K562 (cell line): Measurements from ENCODE around the gene ZNF747. TPM values are rescaled to one million over a fixed set of nuclear protein-coding genes. Genes with fewer than 3 reads are reported as not detected.

ENCODE experiments used
- CHD4 ChIP-seq: fragments of 200-600 bp; sonication (generic); IDR thresholded peaks from 3 replicates; pipeline ENCODE4 v1.6.1; 2012; ENCODE audit warnings: low read depth, mild to moderate bottlenecking, mixed read lengths, low read length, inconsistent platforms; ENCODE audit not compliant: insufficient read depth, insufficient replicate concordance, poor library complexity, severe bottlenecking
- FOXA1 ChIP-seq: fragments of 450-650 bp; IDR thresholded peaks from 2 replicates; pipeline ENCODE4 v1.6.1; 2016; ENCODE audit warnings: mild to moderate bottlenecking, borderline replicate concordance
- KHSRP ChIP-seq: fragments of 450-650 bp; IDR thresholded peaks from 2 replicates; pipeline ENCODE4 v1.6.1; 2017
- MAFK ChIP-seq: IDR thresholded peaks from 2 replicates; pipeline ENCODE4 v1.6.1; 2011; ENCODE audit warnings: low read length, improper control_type of control experiment
- MBD1 ChIP-seq: fragments of 250-450 bp; sonication (Bioruptor Pico); IDR thresholded peaks from 2 replicates; pipeline ENCODE4 v1.8.0; 2022; ENCODE audit warnings: inconsistent platforms
- MED1 ChIP-seq: sonication (generic); formaldehyde crosslinking; IDR thresholded peaks from 2 replicates; pipeline ENCODE4 v1.8.1; 2023; ENCODE audit warnings: missing genetic modification reagents, borderline replicate concordance
- MYNN ChIP-seq, 2 experiments: sonication (generic); formaldehyde crosslinking in 1 of 2; IDR thresholded peaks; 2 replicates each; pipeline versions ENCODE4 v1.5.0 to v1.6.1; 2016 to 2020; ENCODE audit warnings: antibody characterized with exemption in 1 of 2, missing genetic modification reagents in 1 of 2
- NCOA6 ChIP-seq: fragments of 450-650 bp; IDR thresholded peaks from 2 replicates; pipeline ENCODE4 v1.6.1; 2017; ENCODE audit warnings: mild to moderate bottlenecking
- POLR2AphosphoS5 ChIP-seq: IDR thresholded peaks from 2 replicates; pipeline ENCODE4 v1.6.1; 2011; ENCODE audit warnings: mild to moderate bottlenecking, low read depth, low read length, moderate library complexity; ENCODE audit not compliant: control insufficient read depth, insufficient read depth
- PRPF4 ChIP-seq: fragments of 200-400 bp; formaldehyde crosslinking; IDR thresholded peaks from one replicate; pipeline ENCODE4 v1.6.1; 2017; ENCODE audit warnings: low read length, low read depth, mild to moderate bottlenecking; ENCODE audit not compliant: insufficient read depth, poor library complexity, severe bottlenecking
- RBM17 ChIP-seq: fragments of 200-400 bp; formaldehyde crosslinking; IDR thresholded peaks from 2 replicates; pipeline ENCODE4 v1.6.1; 2017; ENCODE audit warnings: low read depth, mild to moderate bottlenecking, low read length, borderline replicate concordance
- RBM34 ChIP-seq: fragments of 200-400 bp; formaldehyde crosslinking; IDR thresholded peaks from 2 replicates; pipeline ENCODE4 v1.6.1; 2018; ENCODE audit warnings: low read length, borderline replicate concordance; ENCODE audit not compliant: insufficient read depth
- RBM39 ChIP-seq: fragments of 200-400 bp; formaldehyde crosslinking; optimal IDR thresholded peaks from 2 replicates; pipeline ENCODE3; 2018; ENCODE audit warnings: low read depth, low read length
- RFX5 ChIP-seq: IDR thresholded peaks from 2 replicates; pipeline ENCODE4 v1.6.1; 2011; ENCODE audit warnings: low read depth, mild to moderate bottlenecking, improper control_type of control experiment, low read length
- SAP30 ChIP-seq: fragments of 200-600 bp; sonication (generic); IDR thresholded peaks from 2 replicates; pipeline ENCODE4 v1.6.1; 2012; ENCODE audit warnings: borderline replicate concordance, low read depth, mild to moderate bottlenecking, moderate library complexity, low read length, control low read depth, inconsistent platforms; ENCODE audit not compliant: insufficient read depth, poor library complexity, severe bottlenecking
- ZFP36 ChIP-seq: fragments of 150-350 bp; IDR thresholded peaks from 2 replicates; pipeline ENCODE4 v1.6.1; 2018; ENCODE audit warnings: low read length, low read depth; ENCODE audit not compliant: partially characterized antibody
- ZKSCAN1 ChIP-seq: fragments of 150-350 bp; IDR thresholded peaks from 2 replicates; pipeline ENCODE4 v1.6.1; 2016; ENCODE audit warnings: low read depth, low read length
- ZNF57 ChIP-seq: fragments of 450-650 bp; formaldehyde crosslinking; IDR thresholded peaks from 2 replicates; pipeline ENCODE4 v1.4.0; 2020; ENCODE audit warnings: mild to moderate bottlenecking, moderate library complexity
- ZNF583 ChIP-seq: fragments of 250-450 bp; sonication (Bioruptor Pico); IDR thresholded peaks from 2 replicates; pipeline ENCODE4 v1.4.0; 2020
- ZNF717 ChIP-seq: fragments of 250-450 bp; sonication (Bioruptor Pico); IDR thresholded peaks from 2 replicates; pipeline ENCODE4 v1.5.0; 2021
- polyA plus RNA-seq, 8 experiments: library from polyadenylated mRNA; depleted of rRNA in 4 of 8; stranded (reverse) in 5 of 8; unstranded in 3 of 8; fragments of >200 nt; fragmentation: Nextera tagmentation in 2 of 8; fragmentation: Illumina TruSeq in 1 of 8; extraction: Ambion mirVana in 2 of 8; extraction: Trizol in 1 of 8; gene quantifications; 2 replicates each; pipeline versions ENCODE4 v1.2.1 to v1.2.3, GENCODE V29; 2011 to 2014; ENCODE audit warnings: inconsistent platforms in 1 of 8, missing spikeins in 1 of 8
- total RNA-seq, 7 experiments: library from RNA; depleted of rRNA in 6 of 7; stranded (reverse); fragments of >200 nt in 6 of 7; fragmentation: Illumina TruSeq in 2 of 7; extraction: Trizol in 2 of 7; gene quantifications; 2 replicates each; pipeline versions ENCODE4 v1.2.1 to v1.2.3, GENCODE V29; 2011 to 2021; ENCODE audit warnings: low replicate concordance in 1 of 7
- TF ChIP-seq, protein P1 (sequence below): sonication (generic); formaldehyde crosslinking; IDR thresholded peaks from 2 replicates; pipeline ENCODE4 v1.8.1; 2023; ENCODE audit warnings: missing genetic modification reagents, mild to moderate bottlenecking, borderline replicate concordance

ZNF747 gene
- total and polyA plus RNA-seq, 9 of the 15 experiments (the other 6 are each of a cell fraction or from before 2014, with no cell fraction given) = 0.14 to 3.3 (median 1.5) TPM

- TF ChIP-seq CHD4 (no peak), ZFP36 (no peak), RBM39 (no peak), FOXA1 (no peak), RFX5 (no peak), ZNF583 (CRISPR knock-in tag) (no peak), KHSRP (no peak), SAP30 (no peak), ZKSCAN1 (no peak), RBM17 (no peak), ZNF717 (CRISPR knock-in tag) (no peak), RBM34 (no peak), ZNF57 (CRISPR knock-in tag) (no peak), NCOA6 (no peak), MAFK (no peak), PRPF4 (no peak), MBD1 (CRISPR knock-in tag) (no peak), MYNN (IDR thresholded peaks at IDR 0.05) (no peak), MYNN (CRISPR knock-in tag; IDR thresholded peaks at IDR 0.05) (no peak), MED1 (no peak), POLR2AphosphoS5 (peak; percentile 48; the same call in 1 of the 2 replicates)
- TF ChIP-seq, protein P1, sequence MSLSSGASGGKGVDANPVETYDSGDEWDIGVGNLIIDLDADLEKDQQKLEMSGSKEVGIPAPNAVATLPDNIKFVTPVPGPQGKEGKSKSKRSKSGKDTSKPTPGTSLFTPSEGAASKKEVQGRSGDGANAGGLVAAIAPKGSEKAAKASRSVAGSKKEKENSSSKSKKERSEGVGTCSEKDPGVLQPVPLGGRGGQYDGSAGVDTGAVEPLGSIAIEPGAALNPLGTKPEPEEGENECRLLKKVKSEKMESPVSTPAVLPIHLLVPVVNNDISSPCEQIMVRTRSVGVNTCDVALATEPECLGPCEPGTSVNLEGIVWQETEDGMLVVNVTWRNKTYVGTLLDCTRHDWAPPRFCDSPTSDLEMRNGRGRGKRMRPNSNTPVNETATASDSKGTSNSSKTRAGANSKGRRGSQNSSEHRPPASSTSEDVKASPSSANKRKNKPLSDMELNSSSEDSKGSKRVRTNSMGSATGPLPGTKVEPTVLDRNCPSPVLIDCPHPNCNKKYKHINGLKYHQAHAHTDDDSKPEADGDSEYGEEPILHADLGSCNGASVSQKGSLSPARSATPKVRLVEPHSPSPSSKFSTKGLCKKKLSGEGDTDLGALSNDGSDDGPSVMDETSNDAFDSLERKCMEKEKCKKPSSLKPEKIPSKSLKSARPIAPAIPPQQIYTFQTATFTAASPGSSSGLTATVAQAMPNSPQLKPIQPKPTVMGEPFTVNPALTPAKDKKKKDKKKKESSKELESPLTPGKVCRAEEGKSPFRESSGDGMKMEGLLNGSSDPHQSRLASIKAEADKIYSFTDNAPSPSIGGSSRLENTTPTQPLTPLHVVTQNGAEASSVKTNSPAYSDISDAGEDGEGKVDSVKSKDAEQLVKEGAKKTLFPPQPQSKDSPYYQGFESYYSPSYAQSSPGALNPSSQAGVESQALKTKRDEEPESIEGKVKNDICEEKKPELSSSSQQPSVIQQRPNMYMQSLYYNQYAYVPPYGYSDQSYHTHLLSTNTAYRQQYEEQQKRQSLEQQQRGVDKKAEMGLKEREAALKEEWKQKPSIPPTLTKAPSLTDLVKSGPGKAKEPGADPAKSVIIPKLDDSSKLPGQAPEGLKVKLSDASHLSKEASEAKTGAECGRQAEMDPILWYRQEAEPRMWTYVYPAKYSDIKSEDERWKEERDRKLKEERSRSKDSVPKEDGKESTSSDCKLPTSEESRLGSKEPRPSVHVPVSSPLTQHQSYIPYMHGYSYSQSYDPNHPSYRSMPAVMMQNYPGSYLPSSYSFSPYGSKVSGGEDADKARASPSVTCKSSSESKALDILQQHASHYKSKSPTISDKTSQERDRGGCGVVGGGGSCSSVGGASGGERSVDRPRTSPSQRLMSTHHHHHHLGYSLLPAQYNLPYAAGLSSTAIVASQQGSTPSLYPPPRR (CRISPR knock-in tag) = no peak
Observed at GRCh38 chr16:30541502-30542329, 7.1 kb upstream of the ZNF747 start (continued).
